Thoracic aorta (tissue), 2 donors: ENCODE data around the gene ADCY7. TPM values are rescaled to one million over a fixed set of nuclear protein-coding genes. Genes with fewer than 3 reads are reported as not detected.

Experiments used
- ATAC-seq: fragments of 150-250 bp; one replicate; pipeline ENCODE4 v1.8.0; 2017; ENCODE audit warnings: low read depth; ENCODE audit not compliant: insufficient number of reproducible peaks, low FRiP score
- DNase-seq: peaks from one replicate; pipeline ENCODE4 v3.0.0-alpha.2; 2020; ENCODE audit warnings: low spot score
- H3K27ac ChIP-seq, 2 donors: fragments of 200-600 bp; sonication (generic); 1 replicate in 1 of 2; 2 replicates in 1 of 2; pipeline ENCODE4 v1.5.1; 2016; ENCODE audit warnings: mild to moderate bottlenecking in 2 of 2, moderate library complexity in 2 of 2
- H3K27me3 ChIP-seq: fragments of 200-600 bp; sonication (generic); replicated peaks from 2 replicates; pipeline ENCODE4 v1.6.0; 2016; ENCODE audit warnings: mild to moderate bottlenecking; ENCODE audit not compliant: insufficient read depth
- H3K36me3 ChIP-seq: fragments of 200-600 bp; sonication (generic); one replicate; pipeline ENCODE4 v1.5.1; 2016
- H3K4me1 ChIP-seq, 2 donors: fragments of 200-600 bp; sonication (generic); 1 replicate in 1 of 2; 2 replicates in 1 of 2; pipeline versions ENCODE4 v1.5.1 to v1.6.0; 2016; ENCODE audit warnings: low read depth in 2 of 2, mild to moderate bottlenecking in 1 of 2; ENCODE audit not compliant: control insufficient read depth in 1 of 2
- H3K4me3 ChIP-seq: fragments of 200-600 bp; sonication (generic); 2 replicates; pipeline ENCODE4 v1.5.1; 2016; ENCODE audit warnings: mild to moderate bottlenecking
- H3K9me3 ChIP-seq: fragments of 200-600 bp; sonication (generic); 2 replicates; pipeline ENCODE4 v1.5.1; 2016
- CTCF ChIP-seq: fragments of 200-600 bp; sonication (generic); IDR thresholded peaks from one replicate; pipeline ENCODE4 v1.5.1; 2019; ENCODE audit warnings: antibody characterized with exemption
- total RNA-seq, 2 donors: library from RNA; depleted of rRNA; stranded (reverse); fragments of >200 nt; gene quantifications; one replicate each; pipeline versions ENCODE4 v1.1.0 to v1.2.3, GENCODE V29; 2016

Gene ADCY7
- total RNA-seq, 2 donors from 2014 or later = 35.9 to 39.8 TPM

DNA sequence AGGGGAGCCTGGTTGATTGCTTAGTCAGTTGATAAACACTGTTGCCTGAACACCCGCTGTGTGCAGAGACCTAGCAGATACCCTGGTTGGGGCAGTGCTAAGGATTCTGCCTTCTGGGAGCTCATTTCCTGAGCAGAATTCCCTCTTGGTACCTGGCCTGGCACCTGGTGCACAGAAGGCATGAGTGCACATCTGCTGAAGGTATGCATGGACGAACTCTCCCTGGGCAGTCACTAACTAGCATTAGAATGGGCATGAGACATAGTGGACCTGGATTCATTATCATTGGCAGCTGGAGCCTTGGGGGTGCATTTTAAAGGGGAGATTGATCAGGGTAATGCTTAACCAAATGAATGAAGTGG lies 13.1 kb downstream of the ADCY7 start:
- Histone ChIP-seq H3K36me3 (no peaks in the 10 kb centered on the region), H3K4me1 (peaks cover 12 to 23% of the 10 kb centered on the region in 2 donors), H3K9me3 (no peaks in the 10 kb centered on the region), H3K4me3 (no peak overlapping the region), H3K27ac (no peak overlapping the region), H3K27me3 (no peaks in the 10 kb centered on the region)
- no peak for DNase-seq
- no peak for TF ChIP-seq CTCF
- no peak for ATAC-seq

DNA sequence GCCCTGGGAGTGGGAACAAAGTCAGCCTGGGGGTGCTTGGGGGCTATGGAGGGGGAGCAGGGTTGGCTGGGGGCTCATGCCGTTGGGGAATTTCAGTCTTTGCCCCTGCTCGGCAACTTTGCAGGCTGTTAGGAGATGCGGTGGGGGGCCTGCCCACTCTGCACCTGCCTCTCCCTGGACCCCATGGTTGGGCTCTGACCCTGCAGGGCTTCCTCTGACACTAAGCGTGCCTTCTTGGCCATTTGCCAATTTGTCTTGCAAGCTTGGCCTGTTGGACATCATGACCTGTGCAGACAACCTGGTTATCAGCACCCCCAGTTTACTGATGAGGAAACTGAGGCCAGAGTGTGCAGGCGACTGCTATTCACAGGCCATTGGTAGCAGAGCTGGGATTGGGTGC lies 14.6 kb downstream of the ADCY7 start:
- no peak for ATAC-seq

DNA sequence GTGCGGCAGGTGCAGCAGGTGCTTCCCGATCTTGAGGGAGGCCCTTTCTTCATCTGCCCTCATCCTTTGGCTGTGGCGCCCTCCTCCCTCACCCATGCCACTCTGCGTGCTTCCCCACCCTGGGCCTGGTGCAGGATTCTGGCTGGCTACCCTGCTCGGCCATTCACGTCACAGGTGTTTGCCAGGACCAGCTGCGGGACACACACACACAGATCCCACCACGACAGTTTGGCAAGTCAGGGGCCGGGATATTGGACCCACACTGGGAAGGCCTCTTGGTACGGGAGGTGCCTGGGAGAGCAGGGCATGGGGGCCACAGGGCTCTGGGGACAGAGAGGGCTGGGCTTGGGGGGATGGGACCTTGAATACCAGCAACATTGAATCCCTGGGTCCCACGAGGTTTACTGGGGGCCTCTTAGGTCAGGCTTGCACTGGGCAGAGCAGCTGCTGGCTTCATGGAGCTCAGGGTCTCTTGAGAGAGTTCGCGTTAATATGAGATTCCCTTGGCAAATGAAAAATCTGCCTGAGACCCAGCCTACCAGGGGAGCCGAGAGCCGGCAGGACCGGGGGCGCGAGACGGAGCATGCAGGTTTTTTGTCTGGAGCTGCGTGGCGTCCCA lies 15.1 kb downstream of the ADCY7 start:
- Histone ChIP-seq H3K4me3 (peak overlapping the region; percentile 34), H3K4me1 (peaks cover 12 to 24% of the 10 kb centered on the region in 2 donors), H3K27ac (peak overlapping the region in 1 of 2 donors; percentile 34), H3K36me3 (no peaks in the 10 kb centered on the region), H3K27me3 (no peaks in the 10 kb centered on the region), H3K9me3 (no peaks in the 10 kb centered on the region)
- no peak for ATAC-seq
- no peak for DNase-seq
- TF ChIP-seq CTCF = no peak

More for the DNA sequence above, 14.6 kb downstream of the ADCY7 start:
- H3K27ac ChIP-seq = peak overlapping the region in 1 of 2 donors; percentile 34
- H3K27me3 ChIP-seq = no peaks in the 10 kb centered on the region
- no peaks in the 10 kb centered on the region for H3K9me3 ChIP-seq
- H3K4me3 ChIP-seq = no peak overlapping the region
- H3K4me1 ChIP-seq = peaks cover 12 to 24% of the 10 kb centered on the region in 2 donors
- no peak for TF ChIP-seq CTCF
- DNase-seq = no peak
- H3K36me3 ChIP-seq = no peaks in the 10 kb centered on the region

DNA sequence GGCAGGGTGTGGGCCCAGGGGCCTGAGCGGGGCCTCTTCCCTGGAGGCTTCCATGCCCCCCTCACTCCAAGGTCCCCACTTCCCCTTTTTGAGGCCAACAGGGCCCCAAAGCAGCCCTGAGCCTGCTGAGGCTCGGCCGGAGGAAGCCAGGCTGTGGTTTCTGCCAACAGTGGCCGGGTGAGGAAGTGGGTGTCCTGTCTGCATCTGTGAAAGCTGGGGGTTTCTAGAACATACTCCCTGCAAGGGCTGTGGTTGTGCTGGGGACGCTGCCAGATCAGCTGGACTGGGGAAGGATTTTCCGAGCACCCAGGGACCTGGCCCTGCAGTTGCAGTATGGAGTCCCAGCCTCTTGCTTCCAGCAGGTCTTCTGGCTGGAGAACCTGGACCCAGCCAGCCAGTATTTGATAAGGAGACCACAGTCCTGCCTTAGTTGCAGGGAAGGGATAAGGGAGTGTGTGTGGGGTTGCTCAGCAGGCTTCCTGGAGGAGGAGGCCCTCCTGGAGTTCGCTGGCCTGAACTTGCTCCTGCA lies 15.7 kb downstream of the ADCY7 start:
- Histone ChIP-seq H3K36me3 (no peaks in the 10 kb centered on the region), H3K4me1 (peaks cover 12 to 24% of the 10 kb centered on the region in 2 donors), H3K4me3 (peak overlapping the region; percentile 34), H3K27me3 (no peaks in the 10 kb centered on the region), H3K27ac (peak overlapping the region in 1 of 2 donors; percentile 34), H3K9me3 (no peaks in the 10 kb centered on the region)
- no peak for TF ChIP-seq CTCF
- DNase-seq (no peak), ATAC-seq (no peak)

- no peak for TF ChIP-seq CTCF
- Histone ChIP-seq H3K27ac (no peak overlapping the region), H3K36me3 (no peaks in the 10 kb centered on the region), H3K27me3 (no peaks in the 10 kb centered on the region), H3K4me3 (no peak overlapping the region), H3K9me3 (no peaks in the 10 kb centered on the region), H3K4me1 (peaks cover 12 to 24% of the 10 kb centered on the region in 2 donors)
- ATAC-seq = no peak
- no peak for DNase-seq
These were observed 16.7 kb downstream of the ADCY7 start for GRCh38 chr16:50282955-50283631.
